Skeletal muscle cell (primary cell): ENCODE measurements around the gene USH1C.

Experiments
- DNase-seq: peaks from one replicate; pipeline ENCODE4 v3.0.0-alpha.2; 2010; ENCODE audit warnings: low read depth
- H3K4me3 ChIP-seq: 2 replicates; pipeline ENCODE4 v1.5.1; 2011; ENCODE audit warnings: low read depth, mild to moderate bottlenecking, control low read depth, low read length, moderate library complexity

The USH1C gene

DNA sequence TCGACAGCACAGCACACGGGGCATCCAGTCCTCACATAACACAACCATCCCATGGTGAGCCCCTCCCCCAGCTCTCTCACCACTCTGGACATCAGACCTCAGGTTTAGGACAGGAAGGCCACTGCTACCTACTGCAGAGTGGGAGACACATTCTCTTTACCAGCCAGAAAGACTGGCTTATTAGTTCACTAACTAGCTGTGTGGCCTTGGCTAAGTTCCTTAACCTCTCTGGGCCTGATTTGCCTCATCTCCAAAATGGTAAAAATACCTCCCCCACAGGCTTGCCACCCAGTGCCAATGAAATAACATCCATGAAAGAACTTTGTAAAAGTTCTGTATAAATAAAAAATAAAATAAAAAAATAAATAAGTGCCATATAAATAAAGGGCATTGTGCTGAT, 32.1 kb downstream of the USH1C start:
- no peak overlapping the region for H3K4me3 ChIP-seq
- DNase-seq = no peak

DNA sequence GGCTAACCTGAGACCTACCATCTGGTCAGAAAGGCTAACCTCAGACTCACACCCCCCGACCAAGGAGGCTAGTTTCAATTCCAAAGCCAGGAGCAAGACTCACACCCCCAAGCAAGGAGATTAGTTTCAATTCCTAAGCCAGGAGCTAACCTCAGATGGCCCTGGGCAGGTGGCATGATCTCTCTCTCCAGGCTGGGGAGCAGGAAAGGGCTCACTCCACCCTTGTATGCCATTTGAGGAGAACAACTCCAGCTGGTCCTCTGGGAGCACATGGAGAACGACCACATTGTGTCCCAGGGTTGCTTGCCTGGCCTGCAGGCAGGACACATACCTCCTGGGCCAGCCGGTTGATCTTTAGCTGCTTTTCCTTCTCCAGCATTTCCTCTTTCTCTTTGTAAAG, 32.6 kb downstream of the USH1C start:
- H3K4me3 ChIP-seq = no peak overlapping the region
- DNase-seq = no peak

DNA sequence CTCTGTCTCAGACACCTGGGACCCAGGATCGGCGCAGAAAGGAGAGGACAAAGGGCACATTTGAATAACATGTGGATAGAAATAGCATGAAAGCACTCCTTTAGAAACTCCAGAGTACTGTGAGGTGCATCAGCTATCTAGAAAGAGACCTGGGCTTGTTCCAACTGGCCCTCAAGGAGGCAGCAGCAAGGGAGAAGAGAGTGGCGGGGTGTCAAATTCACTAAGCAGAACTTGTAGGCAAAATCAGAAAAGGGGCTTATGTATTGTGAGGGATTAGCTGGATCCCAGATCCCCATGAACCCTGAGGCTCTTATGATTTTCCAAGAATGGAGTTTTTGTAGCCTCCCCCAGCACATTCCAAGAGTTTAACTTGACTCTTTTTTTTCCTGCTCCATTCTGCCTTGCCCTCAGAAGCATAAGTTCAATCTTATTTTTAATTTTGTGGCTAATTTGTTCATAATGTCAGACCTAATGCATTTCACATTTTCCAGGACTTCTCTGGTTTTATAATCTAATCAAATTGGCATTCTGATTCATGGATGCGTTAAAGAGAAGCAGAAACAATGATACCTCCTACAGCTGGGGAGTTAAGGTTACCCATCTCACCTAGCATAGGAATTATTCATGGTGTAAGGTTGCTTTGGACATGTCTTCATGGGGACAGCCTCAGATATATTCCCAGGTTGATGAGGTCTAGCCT, 33.6 kb downstream of the USH1C start:
- DNase-seq = no peak
- no peak overlapping the region for H3K4me3 ChIP-seq

DNA sequence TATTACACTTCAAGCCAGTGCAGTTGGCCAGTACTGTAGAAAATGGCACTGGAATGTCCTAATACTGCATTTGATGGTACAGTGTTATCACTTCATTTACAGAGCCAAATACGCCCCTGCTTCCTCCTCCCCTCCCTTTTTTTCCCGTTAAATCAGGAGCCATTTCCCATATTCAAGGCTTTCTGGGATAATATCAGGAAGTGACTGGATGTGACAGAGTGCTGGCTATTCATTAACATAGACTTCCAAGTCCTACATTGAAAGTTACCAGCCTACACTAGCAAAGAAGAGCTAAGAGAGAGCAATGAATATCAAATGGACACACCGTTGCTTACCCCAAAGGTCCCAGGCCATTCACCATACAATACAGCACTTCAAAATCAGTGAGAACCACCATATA, 35.4 kb downstream of the USH1C start:
- DNase-seq = no peak

DNA sequence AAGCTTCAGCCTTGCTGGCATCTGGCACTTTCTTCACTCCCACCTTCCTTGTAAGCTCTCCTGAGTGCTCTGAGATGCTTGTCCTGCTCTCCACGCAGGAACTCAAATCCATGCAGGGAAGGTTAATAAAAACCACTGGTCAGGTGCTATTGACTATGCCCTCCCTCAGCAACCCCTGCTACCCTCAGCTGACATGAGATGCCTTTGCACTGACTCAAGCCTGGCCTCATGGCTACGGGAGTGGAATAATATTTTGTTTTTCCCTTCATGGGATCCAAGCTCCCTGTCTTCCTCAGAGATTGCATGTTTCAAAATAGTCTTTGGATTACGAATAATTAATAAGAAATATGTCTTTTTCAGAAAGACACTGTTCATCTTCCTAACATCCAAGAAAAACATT, 35.9 kb downstream of the USH1C start:
- H3K4me3 ChIP-seq = no peak overlapping the region
- no peak for DNase-seq

More for the DNA sequence above, 35.4 kb downstream of the USH1C start:
- H3K4me3 ChIP-seq = no peak overlapping the region

DNA sequence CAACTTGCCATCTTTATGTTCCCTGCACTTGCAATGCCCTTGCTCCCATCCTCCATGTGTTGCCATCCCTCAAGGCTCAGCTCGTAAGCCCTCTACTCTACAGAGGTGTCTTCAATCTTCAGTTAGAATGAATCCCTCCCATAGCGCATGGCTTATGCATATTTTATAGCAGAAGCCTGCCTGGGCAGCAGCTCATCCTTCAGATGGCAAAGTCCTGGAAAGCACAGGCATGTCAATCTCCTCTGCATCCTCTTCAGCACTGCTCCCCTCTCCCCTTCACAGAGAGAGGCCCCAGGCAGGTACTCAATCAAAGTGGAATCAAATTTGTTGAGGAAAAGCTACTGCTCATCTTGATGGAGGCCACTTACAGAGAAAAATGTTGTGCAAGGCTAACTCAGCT, 36.4 kb downstream of the USH1C start:
- DNase-seq = no peak
- no peak overlapping the region for H3K4me3 ChIP-seq

DNA sequence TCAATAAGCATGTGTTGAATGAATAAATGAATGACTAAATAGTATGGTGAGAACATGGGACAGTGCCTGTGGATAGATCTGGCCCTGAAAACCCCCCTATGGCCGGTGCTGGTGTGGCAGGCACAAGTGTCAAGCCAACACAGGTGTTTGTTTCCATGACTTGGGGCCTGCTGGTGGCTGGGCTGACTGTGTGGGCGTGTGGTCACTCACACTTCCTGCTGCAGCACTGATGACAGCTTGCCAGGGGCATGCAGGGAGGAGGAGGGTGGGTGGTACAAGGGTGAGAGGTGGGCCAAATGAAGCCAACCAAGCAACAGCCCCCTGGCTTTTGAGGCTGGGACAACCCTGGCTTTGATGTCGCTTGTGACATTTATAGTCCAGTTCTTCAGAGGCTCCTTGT, 37.3 kb downstream of the USH1C start:
- no peak overlapping the region for H3K4me3 ChIP-seq
- DNase-seq = no peak

DNA sequence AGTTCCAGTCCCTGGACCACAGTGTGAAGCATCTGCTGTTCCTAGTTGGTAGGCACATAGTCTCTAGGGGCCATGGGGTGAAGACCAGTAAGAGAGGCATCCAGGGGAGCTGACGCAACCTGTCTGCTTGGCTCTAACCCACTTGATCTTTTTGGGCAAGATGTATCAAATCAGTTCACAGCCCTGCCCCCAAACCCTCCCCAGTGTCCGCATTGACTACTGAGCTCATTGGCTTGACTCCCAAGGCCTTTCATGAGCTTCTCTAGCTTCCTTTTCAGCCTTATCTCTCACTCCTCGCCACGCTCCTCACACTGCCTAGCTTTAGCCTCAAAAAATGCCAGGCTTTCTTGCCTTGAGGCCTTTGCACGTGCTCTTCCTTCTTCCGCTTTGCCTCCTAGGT, 37.9 kb downstream of the USH1C start:
- no peak for DNase-seq
- no peak overlapping the region for H3K4me3 ChIP-seq

DNA sequence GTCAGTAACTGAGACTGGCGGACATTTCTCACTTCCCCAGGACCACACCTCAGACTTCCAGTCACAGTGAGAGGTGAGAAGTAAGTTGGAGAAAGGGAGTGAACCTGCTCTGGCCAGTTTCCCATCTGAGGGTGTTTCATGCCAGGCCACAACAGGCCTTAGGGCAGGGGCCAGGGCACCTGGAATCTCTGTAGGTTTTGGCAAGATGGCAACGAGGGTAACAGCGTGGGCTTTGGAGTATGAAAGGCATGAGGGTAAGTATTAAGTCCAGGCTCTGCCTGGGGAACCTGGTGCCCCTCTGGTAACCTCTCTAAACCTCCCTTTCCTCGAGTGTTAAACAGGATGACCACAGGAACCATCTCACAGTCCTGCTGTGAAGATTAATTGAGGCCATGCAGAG, 39.1 kb downstream of the USH1C start:
- no peak for DNase-seq
- H3K4me3 ChIP-seq = no peak overlapping the region

DNA sequence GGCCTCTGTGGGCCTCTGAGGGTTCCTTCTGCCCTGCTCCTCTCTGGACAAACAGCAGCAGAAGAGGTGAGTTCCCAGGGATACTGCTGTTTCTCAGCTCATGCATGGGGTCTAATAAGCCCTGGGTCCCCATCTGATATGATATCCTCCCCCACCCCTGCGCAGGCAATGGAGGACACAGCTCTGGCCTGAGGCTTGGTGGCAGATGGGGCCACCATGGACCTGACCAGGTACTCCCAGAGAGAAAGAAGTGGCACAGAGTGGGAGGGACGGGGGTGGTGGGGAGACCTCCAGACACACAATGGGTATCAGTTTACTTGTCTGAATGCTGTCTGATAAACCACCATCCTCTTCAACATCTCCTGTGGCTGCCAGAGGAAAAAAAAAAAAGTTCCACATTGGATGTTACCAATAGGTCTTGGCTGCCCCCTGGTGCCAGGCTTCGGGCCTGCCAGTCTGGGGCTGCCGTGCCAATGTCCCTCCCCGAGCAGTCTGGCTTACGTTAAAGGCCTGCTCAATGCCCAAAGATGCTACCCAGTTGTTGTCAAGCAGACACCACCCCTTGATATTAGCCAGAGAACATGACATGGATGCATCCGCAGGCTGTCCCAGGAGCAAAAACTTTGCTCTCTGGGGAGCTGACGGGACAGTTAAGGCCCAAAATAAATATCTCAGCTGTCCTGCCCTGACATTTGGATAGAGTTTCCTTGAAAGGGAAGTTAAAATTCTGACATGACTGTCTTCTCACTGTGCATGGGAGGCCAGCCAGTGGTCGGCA, 39.7 kb downstream of the USH1C start:
- no peak overlapping the region for H3K4me3 ChIP-seq
- no peak for DNase-seq

DNA sequence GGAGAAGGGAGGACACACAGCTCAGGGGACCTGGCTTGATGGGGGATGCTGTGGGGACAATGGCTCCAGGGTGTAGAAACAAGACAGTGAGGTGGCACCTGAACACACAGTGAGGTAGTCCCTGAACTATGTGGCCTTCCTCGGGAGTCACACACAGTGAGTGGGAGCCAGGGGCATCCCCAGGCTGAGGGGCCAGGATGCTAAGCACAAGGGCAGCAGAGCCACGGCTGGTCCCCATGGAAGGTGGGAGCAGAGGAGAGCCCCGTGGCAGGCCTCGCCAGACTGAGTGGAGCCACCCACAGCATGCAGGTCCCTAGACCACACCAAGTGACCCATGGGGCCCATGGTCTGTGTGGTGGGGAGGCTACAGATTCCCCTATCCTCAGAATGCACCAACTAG, 41.6 kb downstream of the USH1C start:
- no peak overlapping the region for H3K4me3 ChIP-seq
- no peak for DNase-seq

DNA sequence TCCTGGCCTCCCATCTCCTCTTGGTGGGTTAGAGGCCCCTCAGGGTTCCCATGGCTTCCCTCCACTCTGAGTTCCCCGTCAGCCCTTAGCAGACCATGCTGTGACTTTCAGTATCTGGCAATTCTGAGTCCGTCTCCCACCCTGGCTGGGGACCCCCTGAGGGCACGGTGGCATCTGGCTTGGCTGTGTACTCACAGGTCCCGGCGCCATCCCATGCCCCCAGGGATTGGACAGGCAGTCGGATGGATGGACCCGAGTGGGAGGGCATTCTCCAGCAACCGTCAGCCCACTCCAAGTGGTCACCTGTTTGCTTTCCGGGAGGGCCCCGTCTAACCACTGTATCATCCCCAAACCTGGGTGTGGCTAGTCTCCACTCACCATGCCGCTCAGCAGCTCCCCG, 43.5 kb downstream of the USH1C start:
- no peak for DNase-seq
- H3K4me3 ChIP-seq = no peak overlapping the region

DNA sequence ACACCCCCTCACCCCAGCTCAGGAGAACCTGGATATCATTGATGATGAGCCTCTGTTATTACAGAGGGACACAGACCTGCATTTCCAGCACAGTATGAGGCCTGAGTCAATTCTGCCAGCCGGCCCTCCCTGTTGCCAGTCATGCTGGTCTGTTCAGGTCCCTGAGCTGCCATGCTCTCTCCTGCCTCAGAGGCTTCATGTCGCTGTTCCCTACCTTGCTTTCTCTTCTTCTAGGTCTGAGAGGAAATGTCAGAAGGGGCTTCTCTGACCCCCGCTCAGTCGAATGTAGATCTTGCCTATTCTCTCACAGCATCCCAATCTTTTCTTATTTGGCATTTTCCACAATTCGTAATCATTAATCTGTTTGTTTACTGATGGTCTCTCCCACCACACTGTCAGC, 45.7 kb downstream of the USH1C start:
- no peak for DNase-seq
- H3K4me3 ChIP-seq = no peak overlapping the region

DNA sequence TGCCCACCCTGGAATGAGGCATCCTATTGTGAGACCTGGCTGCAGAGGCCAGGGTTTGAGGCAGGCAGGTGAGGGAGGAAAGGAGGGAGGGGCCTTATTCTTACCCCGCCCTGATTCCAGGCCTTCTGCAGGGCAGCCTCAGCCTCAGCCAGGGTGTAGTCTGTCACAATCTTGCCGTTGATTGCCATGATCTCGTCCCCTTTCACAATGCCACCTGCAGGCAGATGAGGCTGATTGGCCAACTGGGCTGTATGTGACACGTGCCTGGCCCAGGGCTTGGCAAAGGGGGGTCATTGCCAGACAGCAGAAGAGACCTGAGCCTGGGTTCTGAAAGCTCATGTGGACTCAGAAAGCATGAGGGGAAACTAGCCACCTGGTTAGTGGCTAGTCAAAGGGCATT, 46.2 kb downstream of the USH1C start:
- DNase-seq = no peak
- no peak overlapping the region for H3K4me3 ChIP-seq

DNA sequence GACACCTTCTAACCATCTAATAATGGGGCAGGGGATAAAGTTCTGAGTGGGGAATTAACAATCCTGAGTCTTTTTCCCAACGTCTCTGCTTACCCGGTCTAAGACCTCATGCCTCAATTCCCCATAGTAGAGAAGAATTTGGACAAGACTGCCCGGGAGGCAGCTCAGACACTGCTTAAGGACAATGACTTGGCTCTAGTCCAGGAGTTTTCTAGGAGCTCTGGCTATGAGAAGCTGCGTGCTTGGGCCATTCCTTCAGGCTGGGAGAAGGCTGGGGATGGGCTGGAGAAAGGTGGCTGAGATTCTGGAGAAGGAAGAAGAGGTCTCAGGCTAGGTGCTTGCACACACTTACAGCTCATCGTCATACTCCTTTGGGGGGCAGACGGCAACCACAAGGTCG, 47.8 kb downstream of the USH1C start:
- no peak overlapping the region for H3K4me3 ChIP-seq
- no peak for DNase-seq

DNA sequence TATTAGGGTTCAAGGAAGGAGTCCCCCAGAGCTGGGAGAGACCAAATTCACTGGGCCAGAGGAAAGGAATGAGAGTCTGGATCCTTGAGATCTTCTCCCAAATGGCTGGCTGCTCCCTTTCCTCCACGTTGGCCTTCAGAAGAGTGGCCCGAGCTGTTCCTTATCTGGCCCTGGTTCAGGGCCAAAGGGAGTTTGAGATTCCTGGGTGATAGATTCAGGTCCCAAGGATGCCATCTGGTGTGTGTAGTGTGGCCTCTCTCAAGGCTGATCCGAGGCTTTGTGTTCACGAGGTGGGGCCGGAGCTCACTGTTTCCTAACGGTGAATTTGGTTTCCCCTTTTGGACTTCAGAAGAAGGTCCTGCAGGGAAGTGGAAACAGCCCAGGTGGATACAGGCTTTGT, 50.2 kb downstream of the USH1C start:
- no peak overlapping the region for H3K4me3 ChIP-seq

DNA sequence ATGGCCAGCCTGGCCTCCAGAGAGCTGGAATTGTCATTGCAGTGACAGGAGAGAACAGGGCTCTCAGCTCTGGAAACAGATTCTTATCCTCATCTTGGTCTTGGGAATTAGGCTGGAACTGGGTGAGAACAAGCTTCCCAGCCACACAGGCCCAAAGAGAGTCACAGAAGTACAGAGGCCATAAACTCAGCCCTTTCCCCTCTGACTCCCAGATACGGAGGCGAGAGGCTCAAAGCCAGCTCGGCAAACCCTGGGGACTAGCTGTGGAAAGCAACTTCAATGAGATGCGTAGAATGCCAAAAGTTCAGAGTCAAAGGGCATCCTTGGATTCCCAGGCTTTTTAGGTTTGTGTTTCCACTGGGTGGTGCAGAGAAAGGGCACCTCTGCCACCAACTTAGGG, 53.3 kb downstream of the USH1C start:
- H3K4me3 ChIP-seq = no peak overlapping the region
- no peak for DNase-seq

More for the DNA sequence above, 50.2 kb downstream of the USH1C start:
- no peak for DNase-seq

DNA sequence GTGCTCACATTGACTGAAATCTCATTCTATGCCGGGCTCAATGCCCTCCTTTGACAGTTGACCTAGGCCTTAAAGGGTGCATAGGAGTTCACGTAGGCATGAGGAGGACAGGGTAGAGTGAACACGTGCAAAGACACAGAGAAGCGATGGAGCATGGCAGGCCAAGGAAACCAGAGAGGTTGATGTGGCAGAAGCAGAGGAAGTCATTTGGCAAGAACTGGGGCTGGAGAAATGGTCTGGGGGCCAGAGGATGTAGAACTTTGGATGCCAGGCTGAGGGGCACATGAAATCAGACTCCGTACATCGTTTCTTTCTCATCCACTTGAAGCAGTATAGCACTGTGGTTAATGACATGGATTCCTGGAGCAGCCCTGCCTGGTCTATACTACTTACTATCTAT, 54.0 kb downstream of the USH1C start:
- no peak overlapping the region for H3K4me3 ChIP-seq
- no peak for DNase-seq

DNA sequence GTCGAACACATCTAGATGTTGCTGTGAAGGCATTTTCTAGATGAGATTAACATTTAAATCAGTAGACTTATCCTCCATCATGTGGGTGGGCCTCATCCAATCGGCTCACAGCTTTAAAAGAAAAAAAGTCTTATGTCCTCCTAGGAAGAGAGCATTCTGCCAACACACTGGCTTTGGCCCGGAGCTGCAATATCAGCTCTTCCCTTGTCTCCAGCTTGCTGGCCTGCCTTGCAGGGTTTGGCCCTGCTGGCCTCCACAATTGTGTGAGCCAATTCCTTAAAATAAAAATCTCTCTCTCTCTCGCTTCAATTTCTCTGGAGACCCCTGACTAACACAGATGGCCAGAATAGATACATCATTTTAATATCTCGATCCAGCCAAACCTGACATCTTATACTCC, 54.5 kb downstream of the USH1C start:
- DNase-seq = no peak
- H3K4me3 ChIP-seq = no peak overlapping the region

DNA sequence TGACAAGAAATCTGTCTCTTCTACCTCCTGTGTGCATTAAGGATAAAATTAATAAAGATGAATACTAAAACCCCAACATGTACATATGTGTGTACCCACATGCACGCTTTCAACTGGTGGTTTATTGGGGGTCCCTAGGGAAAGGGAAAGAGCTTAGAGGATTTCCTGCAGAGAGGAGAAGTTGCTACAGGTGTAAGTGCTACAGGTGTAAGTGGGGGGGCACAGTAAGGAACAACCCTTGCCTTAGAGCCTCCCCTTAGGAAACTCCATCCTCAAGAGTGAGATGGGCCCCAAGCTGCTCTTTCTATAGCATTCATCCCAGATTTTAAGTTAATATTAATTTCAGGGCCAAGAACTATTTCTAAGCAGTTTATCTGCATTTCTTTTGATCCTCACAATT, 55.7 kb downstream of the USH1C start:
- no peak for DNase-seq
- H3K4me3 ChIP-seq = no peak overlapping the region

DNA sequence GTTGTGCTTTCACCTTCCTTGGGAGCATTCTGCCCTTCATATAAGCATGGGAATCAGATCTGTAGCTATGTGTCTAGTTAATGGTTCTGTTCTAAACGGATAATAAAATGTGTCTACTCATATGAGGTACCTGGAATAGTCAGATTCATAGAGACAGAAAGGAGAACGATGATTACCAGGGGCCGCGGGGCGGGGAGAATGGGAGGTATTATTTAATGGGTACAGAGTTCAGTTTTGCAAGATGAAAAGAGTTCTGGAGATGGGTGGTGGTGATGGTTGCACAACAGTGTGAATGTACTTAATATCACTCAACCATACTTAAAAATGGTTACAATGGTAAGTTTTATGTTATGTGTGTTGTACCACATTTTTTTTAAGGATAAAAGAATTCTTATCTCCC, 57.6 kb downstream of the USH1C start:
- no peak for DNase-seq
- H3K4me3 ChIP-seq = no peak overlapping the region
